HG03575 (cell line): ENCODE data around the gene HDAC2.
"Not testable (repeated sequence)": the region's sequence is repeated elsewhere in the genome, so short reads cannot be mapped to it uniquely, and the experiment has no call there.

ENCODE experiments used
- ATAC-seq: cut with Tn5 transposase; IDR thresholded peaks from one replicate; pipeline ENCODE4 v1.9.1; 2021; ENCODE audit not compliant: unreplicated experiment, insufficient number of reproducible peaks, low FRiP score; ENCODE audit errors: extremely low read depth

The HDAC2 gene

GRCh38 chr6:113979937-113980336, 9.0 kb upstream of the HDAC2 start:
- no peak for ATAC-seq

- no peak for ATAC-seq
Observed at GRCh38 chr6:113978084-113978675, 7.2 kb upstream of the HDAC2 start.

GRCh38 chr6:113976806-113977205, 5.9 kb upstream of the HDAC2 start:
- ATAC-seq: no peak

GRCh38 chr6:113971741-113972140, 793 bp upstream of the HDAC2 start:
- ATAC-seq: no peak

GRCh38 chr6:113969888-113970804, 802 bp downstream of the HDAC2 start:
- no peak for ATAC-seq

- no peak for ATAC-seq
Observed at GRCh38 chr6:113968472-113968871, 2.5 kb downstream of the HDAC2 start.

- no peak for ATAC-seq
Observed at GRCh38 chr6:113967777-113968176, 3.2 kb downstream of the HDAC2 start.

- ATAC-seq: no peak
Observed at GRCh38 chr6:113960795-113961194, 10.2 kb downstream of the HDAC2 start.

- ATAC-seq: no peak
Observed at GRCh38 chr6:113959235-113959634, 11.7 kb downstream of the HDAC2 start.

GRCh38 chr6:113954653-113955052, 16.3 kb downstream of the HDAC2 start:
- ATAC-seq: no peak

- ATAC-seq: no peak
Observed at GRCh38 chr6:113953346-113953745, 17.6 kb downstream of the HDAC2 start.

- no peak for ATAC-seq
Observed at GRCh38 chr6:113949499-113949898, 21.4 kb downstream of the HDAC2 start.

- ATAC-seq: no peak
Observed at GRCh38 chr6:113944701-113945100, 26.2 kb downstream of the HDAC2 start.

GRCh38 chr6:113939825-113940224, 31.1 kb downstream of the HDAC2 start:
- ATAC-seq: no peak

GRCh38 chr6:113936093-113936934, 34.6 kb downstream of the HDAC2 start:
- peak; percentile 72 for ATAC-seq

GRCh38 chr6:113934101-113934500, 36.8 kb downstream of the HDAC2 start:
- no peak for ATAC-seq

GRCh38 chr6:113931907-113932306, 39.0 kb downstream of the HDAC2 start:
- not testable (repeated sequence) for ATAC-seq

GRCh38 chr6:113930183-113930582, 40.8 kb downstream of the HDAC2 start:
- ATAC-seq: no peak

GRCh38 chr6:113927001-113927400, 43.9 kb downstream of the HDAC2 start:
- no peak for ATAC-seq

GRCh38 chr6:113925378-113925777, 45.6 kb downstream of the HDAC2 start:
- no peak for ATAC-seq
